ENCODE results near the gene C1orf21.

C1orf21 gene

GRCh38 chr1:184487531-184488193, 100.8 kb downstream of the C1orf21 start:
- no peak for DNase-seq (ENCODE audit: low read depth)

- DNase-seq (ENCODE audit: low read depth) = no peak
These were observed 103.1 kb downstream of the C1orf21 start for GRCh38 chr1:184489908-184490307.

- DNase-seq (ENCODE audit: low read depth) = no peak
These were observed 105.7 kb downstream of the C1orf21 start for GRCh38 chr1:184492536-184492935.

- no peak for DNase-seq (ENCODE audit: low read depth)
These were observed 107.2 kb downstream of the C1orf21 start for GRCh38 chr1:184493987-184494388.

- no peak for DNase-seq (ENCODE audit: low read depth)
These were observed 108.1 kb downstream of the C1orf21 start for GRCh38 chr1:184494929-184495328.

- DNase-seq (ENCODE audit: low read depth) = no peak
These were observed 111.3 kb downstream of the C1orf21 start for GRCh38 chr1:184497959-184498723.

GRCh38 chr1:184499616-184500015, 112.8 kb downstream of the C1orf21 start:
- no peak for DNase-seq (ENCODE audit: low read depth)

GRCh38 chr1:184502161-184502560, 115.3 kb downstream of the C1orf21 start:
- no peak for DNase-seq (ENCODE audit: low read depth)

GRCh38 chr1:184503221-184503749, 116.5 kb downstream of the C1orf21 start:
- no peak for DNase-seq (ENCODE audit: low read depth)

GRCh38 chr1:184504040-184504954, 117.5 kb downstream of the C1orf21 start:
- no peak for DNase-seq (ENCODE audit: low read depth)

- no peak for DNase-seq (ENCODE audit: low read depth)
These were observed 118.1 kb downstream of the C1orf21 start for GRCh38 chr1:184504955-184505338.

- no peak for DNase-seq (ENCODE audit: low read depth)
These were observed 119.7 kb downstream of the C1orf21 start for GRCh38 chr1:184506481-184506880.

GRCh38 chr1:184507165-184507564, 120.3 kb downstream of the C1orf21 start:
- no peak for DNase-seq (ENCODE audit: low read depth)

GRCh38 chr1:184507604-184508280, 120.9 kb downstream of the C1orf21 start:
- DNase-seq (ENCODE audit: low read depth) = no peak

GRCh38 chr1:184509105-184509504, 122.3 kb downstream of the C1orf21 start:
- DNase-seq (ENCODE audit: low read depth) = no peak

- no peak for DNase-seq (ENCODE audit: low read depth)
These were observed 123.3 kb downstream of the C1orf21 start for GRCh38 chr1:184510110-184510509.

- DNase-seq (ENCODE audit: low read depth) = no peak
These were observed 125.9 kb downstream of the C1orf21 start for GRCh38 chr1:184512724-184513123.

GRCh38 chr1:184513421-184513820, 126.6 kb downstream of the C1orf21 start:
- no peak for DNase-seq (ENCODE audit: low read depth)

- DNase-seq (ENCODE audit: low read depth) = no peak
These were observed 127.1 kb downstream of the C1orf21 start for GRCh38 chr1:184513966-184514365.

- no peak for DNase-seq (ENCODE audit: low read depth)
These were observed 127.6 kb downstream of the C1orf21 start for GRCh38 chr1:184514447-184514846.

GRCh38 chr1:184517130-184517529, 130.3 kb downstream of the C1orf21 start:
- DNase-seq (ENCODE audit: low read depth) = no peak
